SU-DHL-6 (cell line): Measurements from ENCODE around the gene ANO9.

ENCODE experiments used
- H2AFZ ChIP-seq: fragments of 200-600 bp; sonication (generic); 2 replicates; pipeline ENCODE4 v1.6.1; 2014; ENCODE audit warnings: low read depth, mild to moderate bottlenecking, moderate library complexity, mixed read lengths, antibody characterized with exemption, low read length; ENCODE audit not compliant: severe bottlenecking
- H3F3A ChIP-seq: fragments of 200-600 bp; shearing (Covaris generic); 2 replicates; pipeline ENCODE4 v1.6.0; 2016; ENCODE audit warnings: antibody characterized with exemption, mild to moderate bottlenecking; ENCODE audit not compliant: insufficient read depth
- H3K27ac ChIP-seq: fragments of 200-600 bp; sonication (generic); 2 replicates; pipeline ENCODE4 v1.5.1; 2016; ENCODE audit warnings: low read depth, mild to moderate bottlenecking, low read length, moderate library complexity, mixed read lengths
- H3K27me3 ChIP-seq: fragments of 200-600 bp; sonication (generic), shearing (Covaris generic); 2 replicates; pipeline ENCODE4 v1.6.0; 2014; ENCODE audit warnings: mild to moderate bottlenecking, low read length
- H3K36me3 ChIP-seq: fragments of 200-600 bp; sonication (generic); 2 replicates; pipeline ENCODE4 v1.6.1; 2014; ENCODE audit warnings: mild to moderate bottlenecking, low read length, mixed read lengths
- H3K4me2 ChIP-seq: fragments of 300-600, 200-600 bp; shearing (Covaris generic), sonication (generic); 2 replicates; pipeline ENCODE4 v1.6.0; 2014; ENCODE audit warnings: low read length, low read depth, mild to moderate bottlenecking; ENCODE audit not compliant: poor library complexity, severe bottlenecking
- H3K4me3 ChIP-seq: fragments of 200-600 bp; sonication (generic); 2 replicates; pipeline ENCODE4 v1.5.1; 2014; ENCODE audit warnings: antibody characterized with exemption, low read length, mild to moderate bottlenecking, mixed read lengths; ENCODE audit not compliant: insufficient read depth, poor library complexity, severe bottlenecking
- H3K79me2 ChIP-seq: fragments of 200-600 bp; sonication (generic); 2 replicates; pipeline ENCODE4 v1.6.1; 2014; ENCODE audit warnings: mild to moderate bottlenecking, low read length, moderate library complexity; ENCODE audit not compliant: insufficient read depth
- H3K9ac ChIP-seq: fragments of 200-600 bp; sonication (generic); 2 replicates; pipeline ENCODE4 v1.7.0; 2014; ENCODE audit warnings: mild to moderate bottlenecking, low read length
- H3K9me2 ChIP-seq: fragments of 200-600 bp; sonication (generic); replicated peaks from 2 replicates; pipeline ENCODE4 v1.6.1; 2014; ENCODE audit warnings: low read length; ENCODE audit not compliant: insufficient read depth
- H3K9me3 ChIP-seq: fragments of 200-600 bp; sonication (generic); 2 replicates; pipeline ENCODE4 v1.6.1; 2014; ENCODE audit warnings: low read length, mixed read lengths; ENCODE audit not compliant: insufficient read depth
- H4K20me1 ChIP-seq: fragments of 200-600 bp; sonication (generic); 2 replicates; pipeline ENCODE4 v1.6.1; 2014; ENCODE audit warnings: low read depth, mild to moderate bottlenecking, antibody characterized with exemption, low read length, moderate library complexity, mixed read lengths
- CTCF ChIP-seq: fragments of 200-600 bp; sonication (generic); IDR thresholded peaks from one replicate; pipeline ENCODE4 v1.5.1; 2017; ENCODE audit warnings: antibody characterized with exemption, mild to moderate bottlenecking, low read length, moderate library complexity; ENCODE audit not compliant: insufficient read depth, poor library complexity, severe bottlenecking
- EZH2phosphoT487 ChIP-seq: fragments of 200-600 bp; sonication (generic), shearing (Covaris generic); conservative IDR thresholded peaks from 2 replicates; pipeline ENCODE4 v1.6.1; 2018; ENCODE audit warnings: mild to moderate bottlenecking, antibody characterized with exemption, low read length, moderate library complexity, mixed read lengths

ANO9 gene

GRCh38 chr11:400241-400689 is 41.5 kb downstream of the ANO9 start:
- Histone ChIP-seq H4K20me1 (no peaks in the 10 kb centered on the region), H3K9ac (no peak overlapping the region), H2AFZ (no peak overlapping the region), H3F3A (no peaks in the 10 kb centered on the region), H3K4me2 (no peak overlapping the region), H3K79me2 (no peaks in the 10 kb centered on the region), H3K4me3 (no peak overlapping the region), H3K27me3 (no peaks in the 10 kb centered on the region), H3K9me3 (no peaks in the 10 kb centered on the region), H3K27ac (no peak overlapping the region), H3K9me2 (no peaks in the 10 kb centered on the region), H3K36me3 (no peaks in the 10 kb centered on the region)
- TF ChIP-seq EZH2phosphoT487 (no peak), CTCF (no peak)

- no peak overlapping the region for H3K9ac ChIP-seq
- no peak for TF ChIP-seq EZH2phosphoT487
- H3K4me3 ChIP-seq = no peak overlapping the region
- no peaks in the 10 kb centered on the region for H3K9me3 ChIP-seq
- H3K9me2 ChIP-seq = no peaks in the 10 kb centered on the region
- no peak overlapping the region for H3K27ac ChIP-seq
- no peaks in the 10 kb centered on the region for H3K27me3 ChIP-seq
- H3K79me2 ChIP-seq = no peaks in the 10 kb centered on the region
- no peak overlapping the region for H2AFZ ChIP-seq
- H3F3A ChIP-seq = no peaks in the 10 kb centered on the region
- H3K4me2 ChIP-seq = no peak overlapping the region
- H4K20me1 ChIP-seq = no peaks in the 10 kb centered on the region
- H3K36me3 ChIP-seq = no peaks in the 10 kb centered on the region
These were observed 42.0 kb downstream of the ANO9 start for GRCh38 chr11:399731-400211.

GRCh38 chr11:398826-399225 is 43.0 kb downstream of the ANO9 start:
- Histone ChIP-seq H3K79me2 (no peaks in the 10 kb centered on the region), H3K4me3 (no peak overlapping the region), H3K9ac (no peak overlapping the region), H3F3A (no peaks in the 10 kb centered on the region), H4K20me1 (no peaks in the 10 kb centered on the region), H3K27ac (no peak overlapping the region), H2AFZ (no peak overlapping the region), H3K9me3 (no peaks in the 10 kb centered on the region), H3K27me3 (no peaks in the 10 kb centered on the region), H3K4me2 (no peak overlapping the region), H3K36me3 (no peaks in the 10 kb centered on the region), H3K9me2 (no peaks in the 10 kb centered on the region)
- TF ChIP-seq EZH2phosphoT487 (no peak), CTCF (no peak)

GRCh38 chr11:396948-397548 is 44.8 kb downstream of the ANO9 start:
- Histone ChIP-seq H3K9me2 (no peaks in the 10 kb centered on the region), H2AFZ (no peak overlapping the region), H3K4me3 (no peak overlapping the region), H3F3A (no peaks in the 10 kb centered on the region), H3K9ac (no peak overlapping the region), H3K79me2 (no peaks in the 10 kb centered on the region), H3K9me3 (no peaks in the 10 kb centered on the region), H3K27me3 (no peaks in the 10 kb centered on the region), H3K36me3 (no peaks in the 10 kb centered on the region), H3K27ac (no peak overlapping the region), H3K4me2 (peak overlapping the region; percentile 35), H4K20me1 (no peaks in the 10 kb centered on the region)
- TF ChIP-seq CTCF (peak; percentile 58), EZH2phosphoT487 (no peak)
